Breast epithelium (tissue), 3 donors: ENCODE results near the gene CROCC2.

ENCODE experiments used
- CTCF ChIP-seq, 3 donors: fragments of 450-650 bp; IDR thresholded peaks; one replicate each; pipeline ENCODE4 v1.5.1; 2016 to 2017; ENCODE audit warnings: antibody characterized with exemption in 3 of 3, mild to moderate bottlenecking in 3 of 3, moderate library complexity in 3 of 3
- POLR2AphosphoS5 ChIP-seq, 3 donors: sonication (generic); formaldehyde crosslinking; IDR thresholded peaks; one replicate each; pipeline ENCODE4 v1.6.1; 2017; ENCODE audit warnings: antibody characterized with exemption in 3 of 3

DNA sequence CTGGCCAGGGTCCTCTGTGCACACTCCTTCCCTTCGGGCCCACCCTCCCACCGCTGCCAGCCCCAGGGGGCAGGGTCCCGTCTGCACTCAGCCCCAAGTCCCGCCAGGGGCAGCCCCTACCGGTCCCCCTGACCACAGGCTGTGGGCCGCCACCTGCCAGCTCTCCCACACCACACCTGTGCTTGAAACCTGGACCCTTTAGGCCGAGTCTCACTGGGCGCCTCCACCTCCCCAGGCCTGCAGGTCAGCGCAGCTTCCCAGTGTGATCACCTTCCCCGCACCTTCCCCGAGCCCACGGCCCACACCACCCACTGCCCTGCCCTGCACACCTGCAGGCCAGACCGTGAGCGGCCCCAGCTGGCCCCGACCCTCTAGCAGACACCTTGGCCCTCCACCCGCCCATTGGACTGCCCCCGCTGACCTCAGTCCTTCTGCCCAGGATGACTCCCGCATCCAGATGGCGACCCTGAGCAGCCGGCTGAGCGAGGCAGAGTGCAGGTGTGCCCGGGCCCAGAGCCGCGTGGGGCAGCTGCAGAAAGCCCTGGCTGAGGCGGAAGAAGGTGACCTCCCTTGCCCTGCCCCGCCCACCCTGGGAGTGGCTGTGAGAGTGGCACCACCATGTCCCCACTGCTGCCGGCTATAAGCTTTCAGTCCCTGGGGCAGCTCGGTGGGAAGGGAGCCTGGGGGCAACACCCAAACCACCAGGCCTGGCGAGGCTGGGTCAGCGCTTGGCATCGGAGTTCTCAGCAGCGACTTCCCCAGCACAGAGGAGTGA is 61.0 kb downstream of the CROCC2 start:
- TF ChIP-seq CTCF (IDR thresholded peaks at IDR 0.05) (no peak), POLR2AphosphoS5 (IDR thresholded peaks at IDR 0.05) (no peak)
